ENCODE data around the gene MAST4.

The MAST4 gene

GRCh38 chr5:67021521-67021920 lies 425.3 kb downstream of the MAST4 start:
- no peak for DNase-seq (ENCODE audit: low read depth)

- DNase-seq (ENCODE audit: low read depth), result no peak
Observed at GRCh38 chr5:67021962-67022361, 425.8 kb downstream of the MAST4 start.

- no peak for DNase-seq (ENCODE audit: low read depth)
Observed at GRCh38 chr5:67025457-67025856, 429.3 kb downstream of the MAST4 start.

GRCh38 chr5:67026278-67026677 lies 430.1 kb downstream of the MAST4 start:
- DNase-seq (ENCODE audit: low read depth), result no peak

- no peak for DNase-seq (ENCODE audit: low read depth)
Observed at GRCh38 chr5:67027171-67027570, 431.0 kb downstream of the MAST4 start.

GRCh38 chr5:67028371-67028770 lies 432.2 kb downstream of the MAST4 start:
- DNase-seq (ENCODE audit: low read depth), result no peak

- no peak for DNase-seq (ENCODE audit: low read depth)
Observed at GRCh38 chr5:67028941-67029340, 432.7 kb downstream of the MAST4 start.

GRCh38 chr5:67029481-67029880 lies 433.3 kb downstream of the MAST4 start:
- DNase-seq (ENCODE audit: low read depth), result no peak

- DNase-seq (ENCODE audit: low read depth), result no peak
Observed at GRCh38 chr5:67030289-67031056, 434.3 kb downstream of the MAST4 start.

GRCh38 chr5:67031057-67031443 lies 434.9 kb downstream of the MAST4 start:
- no peak for DNase-seq (ENCODE audit: low read depth)

- no peak for DNase-seq (ENCODE audit: low read depth)
Observed at GRCh38 chr5:67031692-67032091, 435.5 kb downstream of the MAST4 start.

GRCh38 chr5:67032921-67033664 lies 436.9 kb downstream of the MAST4 start:
- no peak for DNase-seq (ENCODE audit: low read depth)

GRCh38 chr5:67033880-67034651 lies 437.9 kb downstream of the MAST4 start:
- no peak for DNase-seq (ENCODE audit: low read depth)

- DNase-seq (ENCODE audit: low read depth), result no peak
Observed at GRCh38 chr5:67035098-67035740, 439.0 kb downstream of the MAST4 start.

GRCh38 chr5:67037171-67037570 lies 441.0 kb downstream of the MAST4 start:
- no peak for DNase-seq (ENCODE audit: low read depth)

GRCh38 chr5:67038817-67039603 lies 442.8 kb downstream of the MAST4 start:
- no peak for DNase-seq (ENCODE audit: low read depth)

- no peak for DNase-seq (ENCODE audit: low read depth)
Observed at GRCh38 chr5:67042176-67043003, 446.2 kb downstream of the MAST4 start.

- DNase-seq (ENCODE audit: low read depth), result no peak
Observed at GRCh38 chr5:67043796-67044511, 447.8 kb downstream of the MAST4 start.

GRCh38 chr5:67045816-67046740 lies 449.9 kb downstream of the MAST4 start:
- DNase-seq (ENCODE audit: low read depth), result no peak
